Midbrain (tissue), 1 donor: ENCODE measurements around the gene GADD45G.

Experiments
- DNase-seq: peaks from one replicate; lab custom pipeline; 2025; lab: John Stamatoyannopoulos, UW

The GADD45G gene

GRCh38 chr9:89592963-89593726, 11.7 kb upstream of the GADD45G start:
- DNase-seq: no peak

- DNase-seq: no peak
Observed at GRCh38 chr9:89593727-89594427, 10.9 kb upstream of the GADD45G start.

GRCh38 chr9:89594811-89595550, 9.8 kb upstream of the GADD45G start:
- no peak for DNase-seq

- no peak for DNase-seq
Observed at GRCh38 chr9:89595646-89596045, 9.2 kb upstream of the GADD45G start.

GRCh38 chr9:89596937-89597555, 7.8 kb upstream of the GADD45G start:
- DNase-seq: no peak

- DNase-seq: peak; percentile 61
Observed at GRCh38 chr9:89597711-89598362, 7.0 kb upstream of the GADD45G start.

- DNase-seq: no peak
Observed at GRCh38 chr9:89598363-89598713, 6.5 kb upstream of the GADD45G start.

GRCh38 chr9:89598926-89599325, 5.9 kb upstream of the GADD45G start:
- DNase-seq: no peak

GRCh38 chr9:89600831-89601230, 4.0 kb upstream of the GADD45G start:
- no peak for DNase-seq

- DNase-seq: no peak
Observed at GRCh38 chr9:89601306-89601705, 3.5 kb upstream of the GADD45G start.

- DNase-seq: no peak
Observed at GRCh38 chr9:89601856-89602562, 2.8 kb upstream of the GADD45G start.

- DNase-seq: peak; percentile 90
Observed at GRCh38 chr9:89602978-89603766, 1.6 kb upstream of the GADD45G start.

- peak; percentile 70 for DNase-seq
Observed at GRCh38 chr9:89603767-89604665, 796 bp upstream of the GADD45G start.

GRCh38 chr9:89605465-89606048, 745 bp downstream of the GADD45G start:
- peak; percentile 22 for DNase-seq

GRCh38 chr9:89606049-89606623, 1.3 kb downstream of the GADD45G start:
- DNase-seq: peak; percentile 37

- no peak for DNase-seq
Observed at GRCh38 chr9:89606624-89607311, 2.0 kb downstream of the GADD45G start.

GRCh38 chr9:89608641-89609335, 4.0 kb downstream of the GADD45G start:
- DNase-seq: no peak
